Stromal cell of bone marrow (primary cell): ENCODE results near the gene HPSE.

Experiments
- DNase-seq: peaks from one replicate; pipeline ENCODE4 v3.0.0-alpha.2; 2012; ENCODE audit warnings: low read depth

The HPSE gene

GRCh38 chr4:83247415-83248357, 87.0 kb downstream of the HPSE start:
- DNase-seq, result no peak
